ENCODE data around the gene RTEL1. TPM values are rescaled to one million over a fixed set of nuclear protein-coding genes. Genes with fewer than 3 reads are reported as not detected.
A peak's percentile ranks its signal among the peaks of the same experiment; 100 is the strongest.

Gene RTEL1
- total and polyA plus RNA-seq, 9 of the 15 experiments (the other 6 are each of a cell fraction or from before 2014, with no cell fraction given): 0.36 to 61.0 (median 17.9) TPM

DNA sequence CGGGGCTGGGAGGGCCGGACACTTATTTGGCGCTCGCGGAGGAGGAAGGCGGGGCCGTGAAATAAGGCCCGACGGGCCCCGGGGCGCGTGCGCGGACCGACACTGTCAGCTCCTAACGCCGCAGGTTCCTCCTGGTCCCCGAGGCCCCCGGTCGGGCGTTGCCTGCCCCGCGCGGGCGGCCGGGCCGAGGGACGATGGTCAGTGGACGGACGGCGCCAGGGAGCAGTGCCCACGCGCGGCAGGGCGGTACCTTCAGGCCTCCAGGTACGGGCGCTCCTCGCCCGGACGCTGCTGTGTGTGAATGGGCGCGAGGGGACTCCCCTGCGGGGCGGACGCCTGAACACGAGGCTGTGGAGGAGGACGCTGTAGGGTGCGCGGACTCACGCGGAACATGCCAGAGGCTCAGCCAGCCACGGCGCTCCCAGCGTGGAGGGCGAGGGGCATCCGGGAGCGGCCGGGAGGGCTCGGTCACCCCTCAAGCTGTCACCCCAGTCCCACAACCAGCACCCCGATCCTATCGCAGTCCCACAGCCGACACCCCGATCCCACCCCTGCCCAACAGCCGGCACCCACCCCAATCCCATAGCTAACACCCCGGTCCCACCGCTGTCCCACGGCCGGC is 30.9 kb upstream of the RTEL1 start (continued):
- TF ChIP-seq ZKSCAN3 (CRISPR knock-in tag; IDR thresholded peaks at IDR 0.05) (no peak), ZBTB2 (IDR thresholded peaks at IDR 0.05) (peak; percentile 68; the same call in 1 of the 2 replicates), CHD7 (IDR thresholded peaks at IDR 0.05; ENCODE audit: low read depth, low read length) (no peak), GABPB1 (CRISPR knock-in tag; IDR thresholded peaks at IDR 0.05) (peak; percentile 85), MCM7 (IDR thresholded peaks at IDR 0.05) (no peak), FOXA3 (CRISPR knock-in tag; conservative IDR thresholded peaks at IDR 0.05 in 1 of 2, IDR thresholded peaks at IDR 0.05 in 1 of 2) (peak in 1 of 2 experiments; percentile 57; a peak in 2 of 4 replicates), ZNF282 (CRISPR knock-in tag; IDR thresholded peaks at IDR 0.05) (peak; percentile 86; the same call in 1 of the 2 replicates), TCF7 (IDR thresholded peaks at IDR 0.05; ENCODE audit: borderline replicate concordance) (no peak), RBFOX2 (IDR thresholded peaks at IDR 0.05; ENCODE audit: low read depth, low read length) (peak; percentile 82)
- TF ChIP-seq, protein P1, sequence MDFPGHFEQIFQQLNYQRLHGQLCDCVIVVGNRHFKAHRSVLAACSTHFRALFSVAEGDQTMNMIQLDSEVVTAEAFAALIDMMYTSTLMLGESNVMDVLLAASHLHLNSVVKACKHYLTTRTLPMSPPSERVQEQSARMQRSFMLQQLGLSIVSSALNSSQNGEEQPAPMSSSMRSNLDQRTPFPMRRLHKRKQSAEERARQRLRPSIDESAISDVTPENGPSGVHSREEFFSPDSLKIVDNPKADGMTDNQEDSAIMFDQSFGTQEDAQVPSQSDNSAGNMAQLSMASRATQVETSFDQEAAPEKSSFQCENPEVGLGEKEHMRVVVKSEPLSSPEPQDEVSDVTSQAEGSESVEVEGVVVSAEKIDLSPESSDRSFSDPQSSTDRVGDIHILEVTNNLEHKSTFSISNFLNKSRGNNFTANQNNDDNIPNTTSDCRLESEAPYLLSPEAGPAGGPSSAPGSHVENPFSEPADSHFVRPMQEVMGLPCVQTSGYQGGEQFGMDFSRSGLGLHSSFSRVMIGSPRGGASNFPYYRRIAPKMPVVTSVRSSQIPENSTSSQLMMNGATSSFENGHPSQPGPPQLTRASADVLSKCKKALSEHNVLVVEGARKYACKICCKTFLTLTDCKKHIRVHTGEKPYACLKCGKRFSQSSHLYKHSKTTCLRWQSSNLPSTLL (IDR thresholded peaks at IDR 0.05): peak; percentile 25; the same call in 1 of the 2 replicates
